Pancreas (tissue), 10 donors: Measurements from ENCODE around the gene PROCA1. TPM values are rescaled to one million over a fixed set of nuclear protein-coding genes. Genes with fewer than 3 reads are reported as not detected.

Experiments used
- ATAC-seq, 4 donors: fragments of 200-7000 bp; cut with Tn5 transposase; one replicate each; pipeline versions ENCODE4 v1.8.0 to v1.9.1; 2020; ENCODE audit warnings: mild to moderate bottlenecking in 4 of 4, moderate library complexity in 4 of 4
- DNase-seq, 6 donors: peaks; one replicate each; pipeline ENCODE4 v3.0.0-alpha.2; 2020
- FAIRE-seq: peaks from 2 replicates; lab custom pipeline; 2012; peaks lifted over from hg19 to GRCh38; lab: Jason Lieb, UNC
- H3K27ac ChIP-seq, 4 donors: fragments of 200-600 bp; sonication (generic); 1 replicate in 3 of 4; 2 replicates in 1 of 4; pipeline versions ENCODE4 v1.5.0 to v1.8.0; 2020
- H3K27me3 ChIP-seq, 4 donors: fragments of 200-600 bp; one replicate each; pipeline ENCODE4 v1.8.0; 2021
- H3K36me3 ChIP-seq, 3 donors: fragments of 200-600 bp; sonication (generic) in 1 of 3; one replicate each; pipeline versions ENCODE4 v1.5.0 to v1.8.0; 2020 to 2021
- H3K4me1 ChIP-seq, 3 donors: fragments of 200-600 bp; one replicate each; pipeline ENCODE4 v1.8.0; 2021
- H3K4me3 ChIP-seq, 4 donors: fragments of 200-600 bp; sonication (generic) in 2 of 4; one replicate each; pipeline versions ENCODE4 v1.5.0 to v1.8.0; 2020 to 2021
- H3K9me3 ChIP-seq, 4 donors: fragments of 200-600 bp; one replicate each; pipeline ENCODE4 v1.8.0; 2021
- WGBS, 2 donors: extraction: QIAGEN DNeasy Blood & Tissue Kit; methylation state at CpG; one replicate each; pipeline ENCODE4 v1.1.7; 2013; 5-methylcytosine and 5-hydroxymethylcytosine counted together
- intact Hi-C, 3 donors: fragments of 100-400 bp; cut with DNase I; formaldehyde crosslinking; loops; one replicate each; pipeline versions ENCODE4 v1.11.1 to v1.14.2; 2022
- polyA plus RNA-seq, 2 donors: library from polyadenylated mRNA; stranded (reverse); fragments of 200-250 nt; gene quantifications; one replicate each; pipeline ENCODE4 v1.2.3, GENCODE V29; 2013
- total RNA-seq, 6 donors: library from RNA; stranded (reverse); fragmentation: NEBNext Ultra II Directional in 4 of 6; extraction: Animal tissue kit (Norgen Biotek cat#: 25700) in 4 of 6; gene quantifications; one replicate each; pipeline versions ENCODE4 v1.2.1 to v1.2.4, GENCODE V29; 2021 to 2023
- TF ChIP-seq, protein P1 (sequence below), 4 donors: fragments of 200-600 bp; sonication (generic) in 3 of 4; IDR thresholded peaks; one replicate each; pipeline versions ENCODE4 v1.5.0 to v1.8.0; 2021; ENCODE audit warnings: antibody characterized with exemption in 4 of 4
- donor health status: healthy with polysubstance abuse.
- donor health status: DM: no; HTN: no; CAD: no; lungs with moderate emphysema.
- donor health status: DM: no; HTN: no; CAD: no.
- donor health status: control.
- donor health status: control.
- donor health status: Bipolar disorder and iron deficiency.
- donor health status: DM: yes; HTN: yes; CAD: no.
- donor health status: DM: no; HTN: no; CAD: no.
- donor health status: DM: no; HTN: no; CAD: no.
- donor health status: DM: yes; HTN: yes; CAD: no.

Gene PROCA1
- total and polyA plus RNA-seq, 8 donors: 0.19 to 3.1 (median 0.43) TPM

DNA sequence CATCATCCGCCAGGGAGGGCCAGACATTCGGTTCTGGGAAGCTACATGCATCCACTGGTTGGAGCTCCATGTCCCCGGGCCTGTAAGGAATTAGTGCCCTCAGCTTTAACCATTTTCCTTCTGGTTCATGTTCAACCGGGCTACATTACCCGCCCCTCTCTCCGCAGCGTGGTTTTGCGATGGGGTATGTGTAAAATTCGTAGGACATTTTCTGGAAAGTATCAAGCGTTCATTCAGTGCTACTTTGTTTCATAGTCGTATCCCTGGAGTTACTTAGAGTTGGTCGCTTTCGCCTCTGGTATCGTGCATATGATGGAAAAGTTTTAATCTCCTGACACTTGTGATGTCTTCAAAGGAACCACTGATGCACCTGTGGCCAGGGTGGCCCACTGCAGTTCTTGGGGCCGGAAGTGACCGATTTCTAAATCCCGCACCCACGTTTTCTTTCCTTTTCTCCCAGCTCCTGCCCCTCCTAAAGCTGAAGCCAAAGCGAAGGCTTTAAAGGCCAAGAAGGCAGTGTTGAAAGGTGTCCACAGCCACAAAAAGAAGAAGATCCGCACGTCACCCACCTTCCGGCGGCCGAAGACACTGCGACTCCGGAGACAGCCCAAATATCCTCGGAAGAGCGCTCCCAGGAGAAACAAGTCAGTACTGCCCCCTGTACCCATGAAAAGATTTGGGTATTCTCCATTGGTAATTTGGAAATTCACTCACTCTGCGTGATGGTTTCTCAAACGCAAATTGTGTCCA lies 8.7 kb upstream of the PROCA1 start:
- TF ChIP-seq, protein P1, sequence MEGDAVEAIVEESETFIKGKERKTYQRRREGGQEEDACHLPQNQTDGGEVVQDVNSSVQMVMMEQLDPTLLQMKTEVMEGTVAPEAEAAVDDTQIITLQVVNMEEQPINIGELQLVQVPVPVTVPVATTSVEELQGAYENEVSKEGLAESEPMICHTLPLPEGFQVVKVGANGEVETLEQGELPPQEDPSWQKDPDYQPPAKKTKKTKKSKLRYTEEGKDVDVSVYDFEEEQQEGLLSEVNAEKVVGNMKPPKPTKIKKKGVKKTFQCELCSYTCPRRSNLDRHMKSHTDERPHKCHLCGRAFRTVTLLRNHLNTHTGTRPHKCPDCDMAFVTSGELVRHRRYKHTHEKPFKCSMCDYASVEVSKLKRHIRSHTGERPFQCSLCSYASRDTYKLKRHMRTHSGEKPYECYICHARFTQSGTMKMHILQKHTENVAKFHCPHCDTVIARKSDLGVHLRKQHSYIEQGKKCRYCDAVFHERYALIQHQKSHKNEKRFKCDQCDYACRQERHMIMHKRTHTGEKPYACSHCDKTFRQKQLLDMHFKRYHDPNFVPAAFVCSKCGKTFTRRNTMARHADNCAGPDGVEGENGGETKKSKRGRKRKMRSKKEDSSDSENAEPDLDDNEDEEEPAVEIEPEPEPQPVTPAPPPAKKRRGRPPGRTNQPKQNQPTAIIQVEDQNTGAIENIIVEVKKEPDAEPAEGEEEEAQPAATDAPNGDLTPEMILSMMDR (IDR thresholded peaks at IDR 0.05): no peak
- Histone ChIP-seq H3K27me3 (no peaks in the 10 kb centered on the region), H3K4me1 (peaks cover 11 to 31% (median 18%) of the 10 kb centered on the region in 3 donors), H3K4me3 (peak overlapping the region; percentile 62 to 87 (median 78)), H3K9me3 (no peaks in the 10 kb centered on the region), H3K36me3 (peaks cover 0 to 33% (median 23%) of the 10 kb centered on the region in 3 donors), H3K27ac (peak overlapping the region; percentile 17 to 80 (median 77))
- intact Hi-C loops: loop anchor here in 1 of 3 donors (5.0 kb wide), 1 partner anchor 37 kb away; no protein-coding TSS in a partner anchor
- ATAC-seq: no peak
- 3% methylated on average over 28 to 30 of the region's 30 CpGs for WGBS, 2 donors
- DNase-seq: no peak
- no peak for FAIRE-seq

DNA sequence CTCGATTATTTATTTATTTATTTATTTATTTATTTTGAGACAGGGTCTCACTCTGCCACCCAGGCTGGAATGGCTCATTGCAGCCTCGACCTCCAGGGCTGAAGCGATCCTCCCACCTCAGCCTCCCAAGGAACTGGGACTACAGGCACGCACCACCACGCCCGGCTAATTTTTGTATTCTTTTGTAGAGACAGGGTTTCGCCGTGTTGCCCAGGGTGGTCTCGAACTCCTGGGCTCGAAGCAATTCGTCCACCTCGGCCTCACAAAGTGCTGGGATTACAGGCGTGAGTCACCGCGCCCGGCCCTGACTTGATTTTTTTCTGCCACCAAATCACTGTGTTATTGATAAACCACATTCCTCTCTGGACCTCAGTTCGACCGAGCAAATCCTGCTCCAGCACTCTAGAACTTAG lies 7.3 kb upstream of the PROCA1 start:
- no peak for FAIRE-seq
- DNase-seq: no peak
- TF ChIP-seq, protein P1 (IDR thresholded peaks at IDR 0.05): no peak
- peaks cover 11 to 22% (median 18%) of the 10 kb centered on the region in 3 donors for H3K4me1 ChIP-seq
- WGBS, 2 donors: 27 to 29% methylated on average over 18 of the region's 18 CpGs
- H3K27ac ChIP-seq: peak overlapping the region; percentile 17 to 80 (median 77)
- peaks cover 0 to 28% (median 17%) of the 10 kb centered on the region in 3 donors for H3K36me3 ChIP-seq
- peak overlapping the region in 3 of 4 donors; percentile 62 to 87 (median 76) for H3K4me3 ChIP-seq
- no peaks in the 10 kb centered on the region for H3K27me3 ChIP-seq
- ATAC-seq: no peak
- no peaks in the 10 kb centered on the region for H3K9me3 ChIP-seq
- intact Hi-C loops: no loop called here

DNA sequence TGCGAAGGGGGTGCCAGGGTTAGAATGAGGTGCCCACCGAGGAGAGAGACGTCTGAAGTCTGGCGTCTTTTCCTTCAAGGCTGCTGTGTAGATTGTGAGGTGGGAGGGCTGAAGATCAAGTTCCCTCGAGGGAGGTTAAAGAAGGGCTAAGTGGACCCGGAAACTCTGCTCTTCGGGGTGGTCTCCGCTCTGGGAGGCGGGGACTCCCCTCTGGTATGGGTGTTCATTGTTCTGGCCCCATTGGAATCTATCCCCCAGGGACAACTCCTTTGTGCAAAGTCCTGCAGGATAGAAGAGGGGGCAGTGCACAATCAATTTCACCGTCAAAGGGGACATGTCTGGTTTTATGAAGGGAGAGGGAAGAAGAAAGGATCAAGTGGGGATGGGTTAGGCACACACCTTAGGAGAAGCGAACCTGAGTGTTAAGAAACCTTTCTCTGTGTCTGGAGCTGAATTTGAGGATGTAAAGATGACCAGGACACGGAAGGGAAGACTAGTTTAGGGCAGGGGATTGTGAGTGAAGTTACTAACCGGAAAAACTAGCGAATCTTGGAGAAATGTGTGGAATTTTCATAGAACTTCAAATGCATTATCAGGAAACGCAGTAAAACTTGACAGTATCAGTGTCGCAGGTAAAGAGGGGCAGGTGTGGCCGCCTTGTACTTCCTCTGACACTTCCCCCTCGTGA lies 6.8 kb upstream of the PROCA1 start:
- WGBS, 2 donors: 69 to 70% methylated on average over 18 of the region's 18 CpGs
- H3K9me3 ChIP-seq: no peaks in the 10 kb centered on the region
- no peak for DNase-seq
- peaks cover 11 to 22% (median 18%) of the 10 kb centered on the region in 3 donors for H3K4me1 ChIP-seq
- H3K4me3 ChIP-seq: peak overlapping the region in 1 of 4 donors; percentile 39
- intact Hi-C loops: no loop called here
- peak overlapping the region; percentile 17 to 80 (median 77) for H3K27ac ChIP-seq
- FAIRE-seq: no peak
- H3K36me3 ChIP-seq: peaks cover 0 to 22% (median 13%) of the 10 kb centered on the region in 3 donors
- TF ChIP-seq, protein P1 (IDR thresholded peaks at IDR 0.05): no peak
- no peak for ATAC-seq
- H3K27me3 ChIP-seq: no peaks in the 10 kb centered on the region

DNA sequence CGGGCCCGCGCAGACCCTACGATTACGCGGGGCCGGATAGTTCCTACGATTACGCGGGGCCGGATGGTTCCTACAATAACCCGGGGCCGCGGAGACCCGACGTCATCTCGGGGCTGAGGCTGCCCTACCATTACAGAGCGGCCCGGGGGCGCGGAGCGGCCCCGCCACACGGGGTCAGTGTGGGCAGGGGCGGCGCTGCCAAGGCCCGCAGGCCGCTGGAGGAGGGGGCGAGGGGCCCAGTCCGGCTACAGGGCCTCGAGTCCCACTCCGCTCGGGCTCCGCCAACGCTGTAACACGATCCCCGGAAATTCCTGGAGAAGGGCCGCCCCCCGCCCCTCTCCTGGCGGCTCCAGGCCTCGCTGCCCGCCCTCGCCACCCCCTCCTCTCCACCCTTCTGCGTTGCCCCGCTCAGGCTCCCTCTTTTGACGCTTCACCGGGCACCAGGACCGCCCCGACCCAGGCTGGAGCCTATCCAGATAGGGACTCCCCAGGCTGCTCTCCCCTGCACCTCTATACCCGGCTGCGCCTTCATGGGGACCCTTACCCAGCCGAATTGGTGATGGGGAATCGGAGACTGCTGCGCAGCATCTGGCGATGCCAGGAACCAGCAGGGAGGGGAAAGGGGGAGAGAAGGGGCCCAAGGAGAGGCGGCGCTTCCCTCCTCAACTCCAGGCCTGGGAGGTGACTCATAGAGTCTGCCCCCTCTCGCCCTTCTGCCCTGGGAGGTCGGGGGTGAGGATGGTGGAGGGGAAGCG lies 6.1 kb upstream of the PROCA1 start, which contains the start of gene RAB34:
RAB34 (minus strand) TSS at position 291 of the 755 bp plus-strand sequence. CDS start 602 bp downstream, outside the sequence.
- Histone ChIP-seq H3K27me3 (no peaks in the 10 kb centered on the region), H3K4me1 (peaks cover 11 to 22% (median 18%) of the 10 kb centered on the region in 3 donors), H3K4me3 (peak within 1 kb of the TSS in 3 of 4 donors; percentile 7 to 39 (median 19)), H3K27ac (peak within 1 kb of the TSS in 3 of 4 donors; percentile 49 to 80 (median 74)), H3K36me3 (peaks cover 0 to 15% (median 7%) of the 10 kb centered on the region in 3 donors), H3K9me3 (no peaks in the 10 kb centered on the region)
- TF ChIP-seq, protein P1 (IDR thresholded peaks at IDR 0.05): no peak
- WGBS, 2 donors: 28 to 42% methylated on average over 27 to 60 of the region's 60 CpGs
- intact Hi-C loops: no loop called here
- DNase-seq (peak in 4 of 6 donors; percentile 41 to 78 (median 55)), FAIRE-seq (no peak), ATAC-seq (peak in 2 of 4 donors; percentile 1)
